Effector memory CD4-positive, alpha-beta T cell (primary cell): Measurements from ENCODE around the gene C6orf62.

Source experiments
- DNase-seq, 3 donors: peaks; one replicate each; pipeline ENCODE4 v3.0.0-alpha.2; 2020
- H3K27ac ChIP-seq: 2 replicates; pipeline ENCODE4 v1.7.0; 2013; ENCODE audit warnings: mild to moderate bottlenecking, low read length, moderate library complexity; ENCODE audit not compliant: insufficient read depth, poor library complexity, severe bottlenecking
- H3K27me3 ChIP-seq: replicated peaks from 2 replicates; pipeline ENCODE4 v1.7.0; 2013; ENCODE audit warnings: mild to moderate bottlenecking, low read length; ENCODE audit not compliant: insufficient read depth, control insufficient read depth, poor library complexity, severe bottlenecking
- H3K36me3 ChIP-seq: 2 replicates; pipeline ENCODE4 v1.7.0; 2013; ENCODE audit warnings: mild to moderate bottlenecking, low read length, moderate library complexity; ENCODE audit not compliant: control insufficient read depth, insufficient read depth
- H3K4me1 ChIP-seq: 2 replicates; pipeline ENCODE4 v1.7.0; 2013; ENCODE audit warnings: low read length, mild to moderate bottlenecking; ENCODE audit not compliant: control insufficient read depth, insufficient read depth, poor library complexity, severe bottlenecking
- H3K4me3 ChIP-seq: 2 replicates; pipeline ENCODE4 v1.7.0; 2013; ENCODE audit warnings: low read length, low read depth, mild to moderate bottlenecking; ENCODE audit not compliant: insufficient read depth, poor library complexity, severe bottlenecking
- H3K9me3 ChIP-seq: 2 replicates; pipeline ENCODE4 v1.7.0; 2013; ENCODE audit warnings: mild to moderate bottlenecking, low read length, moderate library complexity; ENCODE audit not compliant: control insufficient read depth

The C6orf62 gene

GRCh38 chr6:24659561-24659960 lies 59.4 kb downstream of the C6orf62 start:
- Histone ChIP-seq H3K36me3 (peaks cover 12% of the 10 kb centered on the region), H3K4me1 (no peaks in the 10 kb centered on the region), H3K9me3 (no peaks in the 10 kb centered on the region), H3K27me3 (no peaks in the 10 kb centered on the region), H3K4me3 (no peak overlapping the region), H3K27ac (no peak overlapping the region)
- no peak for DNase-seq

- H3K36me3 ChIP-seq, result peaks cover 19% of the 10 kb centered on the region
- H3K27me3 ChIP-seq, result no peaks in the 10 kb centered on the region
- H3K4me1 ChIP-seq, result no peaks in the 10 kb centered on the region
- no peak overlapping the region for H3K27ac ChIP-seq
- H3K9me3 ChIP-seq, result no peaks in the 10 kb centered on the region
- DNase-seq, result no peak
- no peak overlapping the region for H3K4me3 ChIP-seq
Measured at GRCh38 chr6:24658573-24659560, 60.1 kb downstream of the C6orf62 start.

GRCh38 chr6:24655215-24655614 lies 63.7 kb downstream of the C6orf62 start:
- DNase-seq, result no peak
- no peak overlapping the region for H3K4me3 ChIP-seq
- no peaks in the 10 kb centered on the region for H3K9me3 ChIP-seq
- H3K36me3 ChIP-seq, result peaks cover 43% of the 10 kb centered on the region
- H3K4me1 ChIP-seq, result no peaks in the 10 kb centered on the region
- H3K27ac ChIP-seq, result no peak overlapping the region
- no peaks in the 10 kb centered on the region for H3K27me3 ChIP-seq
